Liver (tissue), 9 donors: ENCODE results near the gene RSRP1. TPM values are rescaled to one million over a fixed set of nuclear protein-coding genes. Genes with fewer than 3 reads are reported as not detected.
"Not testable (repeated sequence)": the region's sequence is repeated elsewhere in the genome, so short reads cannot be mapped to it uniquely, and the experiment has no call there.

Experiments
- DNase-seq: peaks from one replicate; pipeline ENCODE4 v3.0.0-alpha.2; 2017; ENCODE audit warnings: low spot score
- H3K27ac ChIP-seq, 2 donors: one replicate each; pipeline ENCODE4 v1.7.0; 2013; ENCODE audit warnings: inconsistent platforms in 2 of 2, low read length in 2 of 2, control low read depth in 1 of 2, low read depth in 1 of 2, mild to moderate bottlenecking in 1 of 2
- H3K27me3 ChIP-seq, 4 donors: one replicate each; pipeline versions ENCODE4 v1.6.1 to v1.7.0; 2013; ENCODE audit warnings: low read length in 3 of 4, inconsistent platforms in 1 of 4, mild to moderate bottlenecking in 1 of 4, moderate library complexity in 1 of 4; ENCODE audit not compliant: control insufficient read depth in 4 of 4, insufficient read depth in 4 of 4
- H3K36me3 ChIP-seq, 4 donors: one replicate each; pipeline versions ENCODE4 v1.6.1 to v1.7.0; 2013; ENCODE audit warnings: low read length in 3 of 4, mild to moderate bottlenecking in 3 of 4, low read depth in 1 of 4, moderate library complexity in 1 of 4; ENCODE audit not compliant: control insufficient read depth in 4 of 4, insufficient read depth in 3 of 4
- H3K4me1 ChIP-seq, 4 donors: one replicate each; pipeline versions ENCODE4 v1.6.1 to v1.7.0; 2013; ENCODE audit warnings: low read length in 3 of 4, mild to moderate bottlenecking in 3 of 4, moderate library complexity in 1 of 4; ENCODE audit not compliant: control insufficient read depth in 4 of 4, insufficient read depth in 4 of 4
- H3K4me3 ChIP-seq, 3 donors: one replicate each; pipeline versions ENCODE4 v1.6.1 to v1.7.0; 2013; ENCODE audit warnings: low read length in 3 of 3, control low read depth in 1 of 3, low read depth in 1 of 3, mild to moderate bottlenecking in 1 of 3
- H3K9ac ChIP-seq, 2 donors: one replicate each; pipeline ENCODE4 v1.7.0; 2013; ENCODE audit warnings: low read length in 2 of 2, mild to moderate bottlenecking in 2 of 2, moderate library complexity in 2 of 2, control low read depth in 1 of 2, low read depth in 1 of 2
- H3K9me3 ChIP-seq, 4 donors: one replicate each; pipeline versions ENCODE4 v1.6.1 to v1.7.0; 2013; ENCODE audit warnings: low read length in 3 of 4; ENCODE audit not compliant: control insufficient read depth in 4 of 4
- FOXA2 ChIP-seq: IDR thresholded peaks from 2 replicates; pipeline ENCODE4 v1.6.1; 2016; ENCODE audit warnings: antibody characterized with exemption
- GABPA ChIP-seq, 2 donors: IDR thresholded peaks in 1 of 2; conservative IDR thresholded peaks in 1 of 2; 2 replicates each; pipeline ENCODE4 v1.6.1; 2016; ENCODE audit warnings: antibody characterized with exemption in 2 of 2, mild to moderate bottlenecking in 1 of 2, moderate library complexity in 1 of 2
- HNF4A ChIP-seq, 2 donors: conservative IDR thresholded peaks; 2 replicates each; pipeline ENCODE4 v1.6.1; 2016; ENCODE audit warnings: antibody characterized with exemption in 2 of 2, mild to moderate bottlenecking in 2 of 2
- HNF4G ChIP-seq: IDR thresholded peaks from 2 replicates; pipeline ENCODE4 v1.6.1; 2016; ENCODE audit warnings: antibody characterized with exemption
- JUND ChIP-seq, 2 donors: IDR thresholded peaks; 2 replicates each; pipeline ENCODE4 v1.6.1; 2016; ENCODE audit warnings: antibody characterized with exemption in 2 of 2
- RAD21 ChIP-seq, 2 donors: IDR thresholded peaks; 2 replicates each; pipeline ENCODE4 v1.6.1; 2016; ENCODE audit warnings: antibody characterized with exemption in 2 of 2, mild to moderate bottlenecking in 2 of 2
- RXRA ChIP-seq, 2 donors: IDR thresholded peaks; 2 replicates each; pipeline ENCODE4 v1.6.1; 2017 to 2018; ENCODE audit warnings: antibody characterized with exemption in 2 of 2, mild to moderate bottlenecking in 1 of 2
- TAF1 ChIP-seq: conservative IDR thresholded peaks from 2 replicates; pipeline ENCODE4 v1.6.1; 2016; ENCODE audit warnings: antibody characterized with exemption, mild to moderate bottlenecking
- YY1 ChIP-seq: IDR thresholded peaks from 2 replicates; pipeline ENCODE4 v1.6.1; 2016; ENCODE audit warnings: antibody characterized with exemption, mild to moderate bottlenecking
- WGBS: extraction: QIAGEN DNeasy Blood & Tissue Kit; methylation state at CpG from one replicate; pipeline ENCODE4 v1.1.7; 2013; 5-methylcytosine and 5-hydroxymethylcytosine counted together
- polyA plus RNA-seq, 2 donors: library from polyadenylated mRNA; stranded (reverse) in 1 of 2; unstranded in 1 of 2; fragments of 200-250 nt in 1 of 2; fragments of >200 nt in 1 of 2; fragmentation: Nextera tagmentation in 1 of 2; extraction: Ambion mirVana in 1 of 2; gene quantifications; one replicate each; pipeline versions ENCODE4 v1.2.1 to v1.2.3, GENCODE V29; 2013 to 2015
- total RNA-seq, 2 donors: library from RNA; depleted of rRNA; stranded (reverse); fragments of >200 nt; gene quantifications; one replicate each; pipeline ENCODE4 v1.2.3, GENCODE V29; 2014
- TF ChIP-seq, protein P1 (sequence below): IDR thresholded peaks from 2 replicates; pipeline ENCODE4 v1.6.1; 2016; ENCODE audit warnings: antibody characterized with exemption
- TF ChIP-seq, protein P2 (sequence below): IDR thresholded peaks from 2 replicates; pipeline ENCODE4 v1.6.1; 2016; ENCODE audit warnings: antibody characterized with exemption
- TF ChIP-seq, protein P3 (sequence below): fragments of 150-350 bp; IDR thresholded peaks from 2 replicates; pipeline ENCODE4 v1.5.1; 2017; ENCODE audit warnings: improper control_type of control experiment, low read depth, low read length; ENCODE audit not compliant: missing input control
- donor health status: healthy.
- donor health status: healthy.
- donor health status: healthy.
- donor health status: healthy.
- donor health status: healthy.

Gene RSRP1
- total and polyA plus RNA-seq, 4 donors = 19.9 to 101 (median 74.0) TPM

DNA sequence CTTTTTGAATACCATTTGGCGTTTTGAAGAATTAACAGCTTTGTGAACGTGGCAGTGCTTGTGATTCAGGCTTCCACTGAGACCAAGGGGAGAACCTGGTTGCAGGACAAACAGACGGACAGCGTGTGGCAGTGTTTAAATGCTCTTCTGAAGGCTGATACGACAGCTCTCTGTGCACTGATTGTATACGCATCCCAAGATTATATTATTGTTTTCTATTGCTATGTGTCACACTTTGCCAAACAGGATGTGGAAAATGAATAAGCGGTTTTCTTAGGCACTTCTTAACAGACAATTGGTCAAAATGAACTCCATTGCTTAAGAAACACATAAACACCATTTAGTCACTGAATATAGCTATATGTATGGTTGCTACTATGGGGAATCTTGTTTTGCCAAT lies 12.6 kb upstream of the RSRP1 start:
- not testable (repeated sequence) for H3K9ac ChIP-seq, H3K4me3 ChIP-seq, DNase-seq, H3K9me3 ChIP-seq, H3K4me1 ChIP-seq, H3K27me3 ChIP-seq, H3K27ac ChIP-seq, H3K36me3 ChIP-seq
- TF ChIP-seq RAD21 (IDR thresholded peaks at IDR 0.05) = peak; percentile 9 to 20
- WGBS = 68% methylated on average over 7 of the region's 7 CpGs

DNA sequence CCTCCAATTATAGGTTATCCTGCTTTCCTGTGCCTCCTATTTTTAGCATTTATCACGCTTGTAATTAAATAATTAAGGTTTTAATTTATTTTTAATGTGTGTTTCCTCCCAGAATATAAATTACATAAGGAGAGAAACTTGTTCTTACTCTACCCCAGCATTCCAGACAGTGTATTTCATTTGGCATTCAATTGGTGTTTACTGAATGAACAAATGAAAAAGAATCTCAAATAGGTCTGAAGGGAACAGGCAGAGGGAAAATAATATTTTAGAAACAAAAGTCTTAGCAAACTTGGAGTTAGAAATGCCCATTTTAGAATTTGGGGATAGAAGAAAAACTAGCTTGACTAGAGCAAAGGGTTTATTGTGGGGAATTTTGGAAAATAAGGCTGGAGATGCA lies 9.9 kb upstream of the RSRP1 start:
- H3K27me3 ChIP-seq = no peaks in the 10 kb centered on the region
- H3K9me3 ChIP-seq = no peaks in the 10 kb centered on the region
- H3K4me1 ChIP-seq = no peaks in the 10 kb centered on the region
- TF ChIP-seq HNF4G (no peak), RAD21 (IDR thresholded peaks at IDR 0.05) (no peak), FOXA2 (no peak), YY1 (no peak)
- 95% methylated on average over 1 of the region's 1 CpG for WGBS
- no peak overlapping the region for H3K27ac ChIP-seq
- H3K36me3 ChIP-seq = no peaks in the 10 kb centered on the region
- H3K9ac ChIP-seq = no peak overlapping the region
- no peak for DNase-seq
- H3K4me3 ChIP-seq = no peak overlapping the region

DNA sequence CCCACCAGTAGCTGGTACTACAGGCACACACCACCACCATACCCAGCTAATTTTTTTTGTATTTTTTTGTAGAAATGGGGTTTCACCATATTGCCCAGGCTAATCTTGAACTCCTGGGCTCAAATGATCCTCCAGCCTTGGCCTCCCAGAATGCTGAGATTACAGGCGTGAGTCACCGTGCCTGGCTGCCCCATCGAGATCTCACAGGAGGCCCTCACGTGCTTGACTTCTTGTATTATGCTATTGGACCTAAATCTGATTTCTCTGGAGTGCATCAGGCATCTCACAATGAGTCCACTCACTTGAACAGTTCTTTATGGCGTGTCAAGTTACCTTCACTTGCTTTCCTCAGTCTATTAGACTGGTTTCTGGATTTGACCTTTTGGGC lies 9.3 kb upstream of the RSRP1 start:
- H3K27ac ChIP-seq = no peak overlapping the region
- no peaks in the 10 kb centered on the region for H3K4me1 ChIP-seq
- no peak overlapping the region for H3K9ac ChIP-seq
- 98% methylated on average over 5 of the region's 5 CpGs for WGBS
- no peak overlapping the region for H3K4me3 ChIP-seq
- no peaks in the 10 kb centered on the region for H3K36me3 ChIP-seq
- H3K27me3 ChIP-seq = no peaks in the 10 kb centered on the region
- TF ChIP-seq RXRA (IDR thresholded peaks at IDR 0.05) (no peak), RAD21 (IDR thresholded peaks at IDR 0.05) (no peak), JUND (IDR thresholded peaks at IDR 0.05) (no peak), GABPA (IDR thresholded peaks at IDR 0.05 in 1 of 2, conservative IDR thresholded peaks at IDR 0.05 in 1 of 2) (no peak), HNF4A (conservative IDR thresholded peaks at IDR 0.05) (no peak), TAF1 (no peak)
- TF ChIP-seq, protein P1, sequence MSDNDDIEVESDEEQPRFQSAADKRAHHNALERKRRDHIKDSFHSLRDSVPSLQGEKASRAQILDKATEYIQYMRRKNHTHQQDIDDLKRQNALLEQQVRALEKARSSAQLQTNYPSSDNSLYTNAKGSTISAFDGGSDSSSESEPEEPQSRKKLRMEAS = no peak
- TF ChIP-seq, protein P2, sequence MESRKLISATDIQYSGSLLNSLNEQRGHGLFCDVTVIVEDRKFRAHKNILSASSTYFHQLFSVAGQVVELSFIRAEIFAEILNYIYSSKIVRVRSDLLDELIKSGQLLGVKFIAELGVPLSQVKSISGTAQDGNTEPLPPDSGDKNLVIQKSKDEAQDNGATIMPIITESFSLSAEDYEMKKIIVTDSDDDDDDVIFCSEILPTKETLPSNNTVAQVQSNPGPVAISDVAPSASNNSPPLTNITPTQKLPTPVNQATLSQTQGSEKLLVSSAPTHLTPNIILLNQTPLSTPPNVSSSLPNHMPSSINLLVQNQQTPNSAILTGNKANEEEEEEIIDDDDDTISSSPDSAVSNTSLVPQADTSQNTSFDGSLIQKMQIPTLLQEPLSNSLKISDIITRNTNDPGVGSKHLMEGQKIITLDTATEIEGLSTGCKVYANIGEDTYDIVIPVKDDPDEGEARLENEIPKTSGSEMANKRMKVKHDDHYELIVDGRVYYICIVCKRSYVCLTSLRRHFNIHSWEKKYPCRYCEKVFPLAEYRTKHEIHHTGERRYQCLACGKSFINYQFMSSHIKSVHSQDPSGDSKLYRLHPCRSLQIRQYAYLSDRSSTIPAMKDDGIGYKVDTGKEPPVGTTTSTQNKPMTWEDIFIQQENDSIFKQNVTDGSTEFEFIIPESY = no peak
- H3K9me3 ChIP-seq = no peaks in the 10 kb centered on the region
- no peak for DNase-seq

DNA sequence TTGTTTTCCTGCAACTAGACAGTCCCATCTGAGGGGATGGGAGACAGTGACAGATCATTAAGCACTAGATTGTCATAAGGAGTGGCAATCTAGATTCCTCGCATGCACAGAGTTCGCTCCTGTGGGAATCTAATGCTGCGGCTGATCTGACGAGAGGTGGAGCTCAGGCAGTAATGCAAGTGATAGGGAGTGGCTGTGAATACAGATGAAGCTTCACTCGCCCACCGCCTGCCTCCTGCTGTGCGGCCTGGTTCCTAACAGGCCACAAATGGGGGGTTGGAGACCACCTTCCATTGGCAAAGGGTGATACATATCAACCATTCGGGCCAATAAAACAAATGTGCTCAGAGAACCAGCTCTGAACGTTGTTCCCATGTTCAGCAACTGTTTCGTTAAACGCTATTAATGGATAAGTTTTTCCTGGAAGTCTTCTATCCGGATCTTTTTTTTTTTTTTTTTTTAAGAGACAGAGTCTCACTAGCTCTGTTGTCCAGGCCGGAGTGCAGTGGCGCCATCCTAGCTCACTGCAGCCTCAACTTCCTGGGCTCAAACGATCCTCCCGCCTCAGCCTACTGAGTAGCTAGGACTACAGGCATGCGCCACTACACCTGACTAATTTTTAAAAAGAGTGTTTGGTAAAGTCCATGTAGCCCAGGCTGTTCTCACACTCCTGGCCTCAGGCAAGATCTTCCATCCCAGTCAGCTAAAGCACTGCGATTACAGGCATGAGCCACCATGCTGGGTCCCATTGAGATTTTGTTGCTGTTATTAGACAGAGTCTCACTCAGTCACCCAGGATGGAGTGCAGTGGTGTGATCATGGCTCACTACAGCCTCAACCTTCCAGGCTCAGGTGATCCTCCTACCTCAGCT lies 8.7 kb upstream of the RSRP1 start:
- Histone ChIP-seq H3K4me3 (no peak overlapping the region), H3K27ac (no peak overlapping the region), H3K27me3 (no peaks in the 10 kb centered on the region), H3K4me1 (no peaks in the 10 kb centered on the region), H3K9me3 (no peaks in the 10 kb centered on the region), H3K36me3 (no peaks in the 10 kb centered on the region), H3K9ac (no peak overlapping the region)
- DNase-seq = no peak
- TF ChIP-seq JUND (IDR thresholded peaks at IDR 0.05) = no peak
- no peak for TF ChIP-seq RAD21 (IDR thresholded peaks at IDR 0.05)
- no peak for TF ChIP-seq FOXA2
- TF ChIP-seq HNF4A (conservative IDR thresholded peaks at IDR 0.05) = no peak
- no peak for TF ChIP-seq HNF4G
- TF ChIP-seq, protein P2 = no peak
- TF ChIP-seq RXRA (IDR thresholded peaks at IDR 0.05) = no peak
- TF ChIP-seq GABPA (IDR thresholded peaks at IDR 0.05 in 1 of 2, conservative IDR thresholded peaks at IDR 0.05 in 1 of 2) = no peak
- TF ChIP-seq, protein P3, sequence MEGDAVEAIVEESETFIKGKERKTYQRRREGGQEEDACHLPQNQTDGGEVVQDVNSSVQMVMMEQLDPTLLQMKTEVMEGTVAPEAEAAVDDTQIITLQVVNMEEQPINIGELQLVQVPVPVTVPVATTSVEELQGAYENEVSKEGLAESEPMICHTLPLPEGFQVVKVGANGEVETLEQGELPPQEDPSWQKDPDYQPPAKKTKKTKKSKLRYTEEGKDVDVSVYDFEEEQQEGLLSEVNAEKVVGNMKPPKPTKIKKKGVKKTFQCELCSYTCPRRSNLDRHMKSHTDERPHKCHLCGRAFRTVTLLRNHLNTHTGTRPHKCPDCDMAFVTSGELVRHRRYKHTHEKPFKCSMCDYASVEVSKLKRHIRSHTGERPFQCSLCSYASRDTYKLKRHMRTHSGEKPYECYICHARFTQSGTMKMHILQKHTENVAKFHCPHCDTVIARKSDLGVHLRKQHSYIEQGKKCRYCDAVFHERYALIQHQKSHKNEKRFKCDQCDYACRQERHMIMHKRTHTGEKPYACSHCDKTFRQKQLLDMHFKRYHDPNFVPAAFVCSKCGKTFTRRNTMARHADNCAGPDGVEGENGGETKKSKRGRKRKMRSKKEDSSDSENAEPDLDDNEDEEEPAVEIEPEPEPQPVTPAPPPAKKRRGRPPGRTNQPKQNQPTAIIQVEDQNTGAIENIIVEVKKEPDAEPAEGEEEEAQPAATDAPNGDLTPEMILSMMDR = no peak
- WGBS = 94% methylated on average over 18 of the region's 18 CpGs
